ENCODE results near the gene LPP.

GRCh38 chr3:188390775-188391443 lies 237.0 kb downstream of the LPP start:
- TF ChIP-seq POLR2A (IDR thresholded peaks at IDR 0.05; ENCODE audit: low read length) (no peak), GATA1 (IDR thresholded peaks at IDR 0.05; ENCODE audit: low read depth, low read length) (no peak)
